ENCODE data around the gene NOTCH2. TPM values are rescaled to one million over a fixed set of nuclear protein-coding genes. Genes with fewer than 3 reads are reported as not detected.

NOTCH2 gene
- total RNA-seq, 1 experiment from 2014 or later, result 106 TPM

DNA sequence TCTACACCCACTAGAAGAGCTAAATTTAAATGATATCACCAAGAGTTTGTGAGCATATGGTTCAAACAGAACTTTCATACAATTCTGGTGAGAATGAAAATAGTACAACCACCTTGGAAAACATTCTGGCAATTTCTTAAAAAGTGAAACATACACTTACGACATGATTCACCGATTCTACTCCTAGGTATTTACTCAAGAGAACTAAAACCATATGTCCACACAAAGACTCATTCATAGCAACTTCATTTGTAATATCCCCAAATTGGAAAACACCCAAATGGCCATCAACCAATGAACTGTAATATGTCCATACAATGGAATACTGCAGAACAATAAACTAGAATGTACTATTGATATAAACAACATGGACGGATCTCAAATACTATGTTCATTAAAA is 122.0 kb downstream of the NOTCH2 start:
- H3K9me2 ChIP-seq (ENCODE audit: insufficient read depth), result no peaks in the 10 kb centered on the region
- ChIA-PET POLR2A (ENCODE audit: unreplicated experiment) (no interaction called here), CTCF (no interaction called here)
- peaks cover 11% of the 10 kb centered on the region for H3F3A ChIP-seq (ENCODE audit: insufficient read depth, low read depth)
- peaks cover 47% of the 10 kb centered on the region for H3K36me3 ChIP-seq (ENCODE audit: low read depth)
- H3K4me1 ChIP-seq (replicated peaks; ENCODE audit: insufficient read depth), result no peaks in the 10 kb centered on the region
- no peaks in the 10 kb centered on the region for H3K27me3 ChIP-seq (ENCODE audit: insufficient read depth, low read depth)
- H3K9me3 ChIP-seq (ENCODE audit: insufficient read depth, low read depth), result no peaks in the 10 kb centered on the region
- H3K4me3 ChIP-seq, result no peak overlapping the region
- intact Hi-C loops (cut with micrococcal nuclease; ENCODE audit: unreplicated experiment), result loop anchor here (5.0 to 10.0 kb wide), 4 partner anchors 75 to 333 kb away; no protein-coding TSS in a partner anchor
- no peak overlapping the region for H2AFZ ChIP-seq
- no peak overlapping the region for H3K4me2 ChIP-seq
- no peaks in the 10 kb centered on the region; the same call in 1 of the 2 replicates for H4K20me1 ChIP-seq (ENCODE audit: insufficient read depth)
- DNase-seq, result no peak
- BruUV-seq (replicated peaks), result no TSS peak
- no peak for TF ChIP-seq EZH2 (IDR thresholded peaks at IDR 0.05; ENCODE audit: low read depth)
- TF ChIP-seq, protein P1, sequence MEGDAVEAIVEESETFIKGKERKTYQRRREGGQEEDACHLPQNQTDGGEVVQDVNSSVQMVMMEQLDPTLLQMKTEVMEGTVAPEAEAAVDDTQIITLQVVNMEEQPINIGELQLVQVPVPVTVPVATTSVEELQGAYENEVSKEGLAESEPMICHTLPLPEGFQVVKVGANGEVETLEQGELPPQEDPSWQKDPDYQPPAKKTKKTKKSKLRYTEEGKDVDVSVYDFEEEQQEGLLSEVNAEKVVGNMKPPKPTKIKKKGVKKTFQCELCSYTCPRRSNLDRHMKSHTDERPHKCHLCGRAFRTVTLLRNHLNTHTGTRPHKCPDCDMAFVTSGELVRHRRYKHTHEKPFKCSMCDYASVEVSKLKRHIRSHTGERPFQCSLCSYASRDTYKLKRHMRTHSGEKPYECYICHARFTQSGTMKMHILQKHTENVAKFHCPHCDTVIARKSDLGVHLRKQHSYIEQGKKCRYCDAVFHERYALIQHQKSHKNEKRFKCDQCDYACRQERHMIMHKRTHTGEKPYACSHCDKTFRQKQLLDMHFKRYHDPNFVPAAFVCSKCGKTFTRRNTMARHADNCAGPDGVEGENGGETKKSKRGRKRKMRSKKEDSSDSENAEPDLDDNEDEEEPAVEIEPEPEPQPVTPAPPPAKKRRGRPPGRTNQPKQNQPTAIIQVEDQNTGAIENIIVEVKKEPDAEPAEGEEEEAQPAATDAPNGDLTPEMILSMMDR (conservative IDR thresholded peaks at IDR 0.05), result no peak
- H3K27ac ChIP-seq, result no peak overlapping the region
- H3K79me2 ChIP-seq (ENCODE audit: low read depth), result no peaks in the 10 kb centered on the region

DNA sequence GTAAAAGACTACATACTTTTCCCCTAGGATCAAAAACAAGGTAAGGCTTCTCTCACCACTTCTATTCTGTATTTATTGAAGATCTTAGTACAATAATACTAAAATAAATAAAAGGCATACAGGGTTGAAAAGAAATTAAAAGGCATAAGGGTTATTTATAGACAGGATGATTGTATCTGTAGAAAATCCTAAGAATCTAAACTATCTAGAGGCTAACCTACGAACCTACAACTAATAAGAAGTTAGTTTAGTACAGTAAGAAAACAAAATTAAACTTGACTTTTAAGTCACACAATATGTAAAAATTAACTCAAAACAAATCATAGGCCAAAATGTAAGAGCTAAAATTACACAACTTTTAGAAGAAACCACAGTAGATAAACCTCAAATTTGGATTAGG is 122.7 kb downstream of the NOTCH2 start:
- no peaks in the 10 kb centered on the region for H3K4me1 ChIP-seq (replicated peaks; ENCODE audit: insufficient read depth)
- TF ChIP-seq, protein P1 (conservative IDR thresholded peaks at IDR 0.05), result no peak
- TF ChIP-seq EZH2 (IDR thresholded peaks at IDR 0.05; ENCODE audit: low read depth), result no peak
- no peaks in the 10 kb centered on the region for H3K27me3 ChIP-seq (ENCODE audit: insufficient read depth, low read depth)
- H3K27ac ChIP-seq, result no peak overlapping the region
- no TSS peak for BruUV-seq (replicated peaks)
- H4K20me1 ChIP-seq (ENCODE audit: insufficient read depth), result no peaks in the 10 kb centered on the region; the same call in 1 of the 2 replicates
- no peak overlapping the region for H3K4me3 ChIP-seq
- no peak for DNase-seq
- H3K4me2 ChIP-seq, result no peak overlapping the region
- no peak overlapping the region for H2AFZ ChIP-seq
- H3F3A ChIP-seq (ENCODE audit: insufficient read depth, low read depth), result peaks cover 11% of the 10 kb centered on the region
- CTCF ChIA-PET, result no interaction called here
- intact Hi-C loops (cut with micrococcal nuclease; ENCODE audit: unreplicated experiment), result loop anchor here (5.0 to 10.0 kb wide), 4 partner anchors 74 to 332 kb away; no protein-coding TSS in a partner anchor
- H3K36me3 ChIP-seq (ENCODE audit: low read depth), result peaks cover 48% of the 10 kb centered on the region
- H3K9me3 ChIP-seq (ENCODE audit: insufficient read depth, low read depth), result no peaks in the 10 kb centered on the region
- no peaks in the 10 kb centered on the region for H3K79me2 ChIP-seq (ENCODE audit: low read depth)
- POLR2A ChIA-PET (ENCODE audit: unreplicated experiment), result no interaction called here
- H3K9me2 ChIP-seq (ENCODE audit: insufficient read depth), result no peaks in the 10 kb centered on the region

DNA sequence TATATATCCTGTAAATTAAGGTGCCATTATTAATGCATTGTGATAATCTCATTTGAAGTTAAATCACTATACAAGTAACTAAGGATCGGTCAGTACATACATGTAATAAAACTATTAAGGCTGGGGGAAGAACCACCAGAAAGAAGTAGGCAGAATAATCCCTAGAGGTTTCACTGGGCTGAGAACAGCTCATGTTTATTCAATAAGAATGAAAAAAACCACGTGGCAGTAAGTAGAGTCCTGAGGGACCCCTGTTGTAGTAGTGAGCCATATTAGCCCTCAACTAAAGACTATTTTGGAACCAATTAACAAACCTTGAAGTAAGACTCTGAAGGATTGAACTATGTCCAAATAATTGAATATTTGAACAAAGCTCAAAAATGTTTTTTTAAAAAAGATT is 126.2 kb downstream of the NOTCH2 start:
- CTCF ChIA-PET, result interaction anchor here (1.2 kb wide), 1 partner anchor 31 kb away, joined by 7 read pairs; no protein-coding TSS in a partner anchor
- intact Hi-C loops (cut with micrococcal nuclease; ENCODE audit: unreplicated experiment), result loop anchor here (10.0 kb wide), 2 partner anchors 198 to 328 kb away; no protein-coding TSS in a partner anchor

More for the DNA sequence above, 126.2 kb downstream of the NOTCH2 start:
- Histone ChIP-seq H3F3A (ENCODE audit: insufficient read depth, low read depth) (peaks cover 6% of the 10 kb centered on the region), H2AFZ (no peak overlapping the region), H3K27me3 (ENCODE audit: insufficient read depth, low read depth) (no peaks in the 10 kb centered on the region), H3K4me1 (replicated peaks; ENCODE audit: insufficient read depth) (no peaks in the 10 kb centered on the region), H3K9me2 (ENCODE audit: insufficient read depth) (no peaks in the 10 kb centered on the region), H3K36me3 (ENCODE audit: low read depth) (peaks cover 46% of the 10 kb centered on the region), H3K9me3 (ENCODE audit: insufficient read depth, low read depth) (no peaks in the 10 kb centered on the region), H3K79me2 (ENCODE audit: low read depth) (no peaks in the 10 kb centered on the region), H3K4me2 (no peak overlapping the region), H3K27ac (no peak overlapping the region), H3K4me3 (no peak overlapping the region), H4K20me1 (ENCODE audit: insufficient read depth) (no peaks in the 10 kb centered on the region; the same call in 1 of the 2 replicates)
- TF ChIP-seq, protein P1 (conservative IDR thresholded peaks at IDR 0.05), result no peak
- TF ChIP-seq EZH2 (IDR thresholded peaks at IDR 0.05; ENCODE audit: low read depth), result no peak
- BruUV-seq (replicated peaks), result no TSS peak
- POLR2A ChIA-PET (ENCODE audit: unreplicated experiment), result no interaction called here
- DNase-seq, result no peak

All from PC-9 (cell line).